HPDE6-E6E7 (cell line): ENCODE results near the gene HIVEP1.

ENCODE experiments used
- DNase-seq: peaks from one replicate; pipeline ENCODE4 v3.0.0; 2011; ENCODE audit warnings: missing footprints; ENCODE audit errors: extremely low spot score

Gene HIVEP1

DNA sequence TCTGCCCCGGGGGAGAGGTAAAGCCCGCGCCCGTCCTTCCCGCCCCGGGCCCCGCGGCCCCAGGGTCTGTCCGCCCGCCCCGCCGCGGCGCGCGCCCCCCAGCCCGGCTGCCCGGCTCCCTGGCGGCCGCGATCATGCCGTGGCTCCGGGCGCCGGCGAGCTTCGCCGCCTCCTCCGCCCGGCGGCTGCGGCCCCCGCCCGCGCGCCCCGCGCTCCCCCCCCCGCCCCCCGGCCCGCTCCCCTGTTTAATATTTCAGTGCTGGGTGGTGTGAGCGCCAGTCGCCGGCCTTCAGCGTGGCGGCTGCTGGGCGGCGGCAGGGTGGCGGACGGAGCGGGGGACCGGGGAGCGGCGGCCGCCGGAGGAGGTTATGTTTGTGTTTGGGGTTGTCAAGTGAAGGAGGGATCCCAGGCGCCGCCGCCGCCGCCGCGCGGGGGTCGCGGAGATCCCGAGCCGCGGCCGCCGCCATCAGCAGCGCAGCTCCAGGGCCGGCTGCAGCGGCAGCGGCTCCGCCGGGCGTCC, at the start of gene HIVEP1:
Gene HIVEP1 (plus strand): TSS at position 275 of the 520 bp plus-strand sequence. CDS start 3,317 bp downstream, outside the sequence.
- no peak for DNase-seq

DNA sequence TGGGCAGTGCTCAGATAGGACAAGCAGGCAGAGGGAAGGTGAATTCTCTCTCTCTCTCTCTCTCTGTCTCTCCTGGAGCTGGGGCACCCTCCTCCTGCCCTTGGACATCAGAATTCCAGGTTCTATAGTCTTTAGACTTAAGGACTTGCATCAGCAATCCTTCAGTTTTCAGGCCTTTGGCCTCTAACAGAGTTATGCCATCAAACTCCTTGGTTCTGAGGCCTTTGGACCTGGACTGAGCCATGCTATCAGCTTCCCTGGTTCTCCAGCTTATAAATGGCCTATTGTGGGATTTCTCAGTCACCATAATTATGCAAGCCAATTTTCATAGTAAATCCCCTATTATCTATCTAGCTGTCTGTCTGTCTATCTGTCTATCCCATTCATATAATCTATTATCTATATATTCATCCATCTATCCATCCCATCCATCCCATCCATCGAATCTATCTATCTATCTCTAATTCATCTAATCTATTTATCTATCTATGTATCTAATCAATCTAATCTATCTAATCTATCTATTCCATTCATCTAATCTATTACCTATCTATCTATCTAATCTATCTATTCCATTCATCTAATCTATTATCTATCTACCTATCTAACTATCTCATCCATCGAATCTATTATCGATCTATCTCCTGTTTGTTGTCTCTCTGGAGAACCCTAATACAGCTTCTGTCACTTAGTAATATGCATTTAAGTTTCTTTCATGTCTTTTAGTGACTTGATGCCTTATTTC, 48.2 kb upstream of the HIVEP1 start:
- DNase-seq: no peak

DNA sequence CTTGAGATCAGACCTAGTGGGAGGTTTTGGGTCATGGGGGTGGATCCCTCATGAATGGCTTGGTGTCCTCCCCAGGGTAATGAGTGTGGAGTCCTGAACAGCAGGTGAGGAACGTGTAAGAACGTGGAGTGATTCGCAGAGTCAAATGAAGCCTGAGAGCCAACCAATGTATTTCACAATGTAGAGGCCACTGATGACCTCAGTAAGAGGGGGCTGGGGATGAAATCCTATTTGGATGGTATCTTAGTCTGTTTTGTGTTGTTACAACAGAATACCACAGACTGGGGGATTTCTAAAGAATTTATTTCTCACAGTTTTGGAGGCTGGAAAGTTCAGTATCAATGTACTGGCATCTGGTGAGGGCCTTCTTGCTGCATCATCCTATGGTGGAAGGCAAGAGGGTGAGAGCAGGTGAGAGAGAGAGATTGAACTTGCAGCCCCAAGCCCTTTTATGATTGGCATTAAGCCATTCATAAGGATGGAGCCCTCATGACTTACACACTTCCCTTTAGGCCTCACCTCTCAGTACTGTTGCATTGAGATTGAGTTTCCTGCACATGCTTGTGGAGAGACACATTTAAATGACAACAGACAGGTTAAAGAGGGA, 47.3 kb upstream of the HIVEP1 start:
- no peak for DNase-seq

DNA sequence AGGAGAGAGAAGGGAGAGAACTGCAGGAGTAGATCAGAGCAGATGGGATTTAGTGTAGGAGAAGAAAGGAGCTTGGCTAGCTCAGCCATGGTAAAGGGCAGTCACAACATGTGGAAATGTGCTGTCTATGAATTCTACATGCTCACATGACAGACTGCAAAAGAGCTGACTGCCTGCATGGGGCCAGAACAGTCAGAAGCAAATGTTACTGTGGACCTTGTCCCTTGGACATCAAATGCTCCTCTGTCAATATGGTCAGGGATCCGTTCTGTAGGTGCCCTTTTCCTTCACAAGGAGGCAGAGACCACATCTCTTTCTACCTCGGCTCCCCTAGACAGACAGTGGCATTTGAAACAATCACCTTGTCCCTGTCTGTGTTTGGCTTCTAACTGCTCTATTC, 46.6 kb upstream of the HIVEP1 start:
- DNase-seq: no peak

DNA sequence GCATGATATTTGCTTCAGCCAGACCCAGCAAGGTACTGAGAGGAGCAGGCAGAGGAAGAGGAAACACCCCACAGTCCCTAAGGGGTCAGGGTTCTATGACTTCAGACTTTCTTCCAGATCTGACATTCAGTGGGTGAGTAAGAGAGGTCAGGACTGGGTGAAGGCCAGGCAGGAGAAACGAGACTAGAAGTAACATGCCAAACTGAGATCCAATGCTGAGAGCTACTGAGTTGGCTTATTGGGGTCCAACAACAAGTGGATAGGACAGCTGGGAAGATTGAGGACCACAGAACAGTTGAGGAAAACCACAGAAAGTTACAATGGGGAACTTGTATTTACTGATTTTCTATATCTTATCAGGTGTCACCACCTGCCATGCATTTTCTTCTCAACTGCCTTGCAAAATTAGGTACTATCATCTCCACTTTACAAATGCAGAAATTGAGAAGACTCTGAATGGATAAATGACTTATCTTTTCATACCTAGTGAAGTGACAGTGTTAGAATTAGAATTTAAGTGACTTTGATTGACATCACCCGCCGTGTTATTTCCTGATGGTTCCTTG, 43.8 kb upstream of the HIVEP1 start:
- no peak for DNase-seq

DNA sequence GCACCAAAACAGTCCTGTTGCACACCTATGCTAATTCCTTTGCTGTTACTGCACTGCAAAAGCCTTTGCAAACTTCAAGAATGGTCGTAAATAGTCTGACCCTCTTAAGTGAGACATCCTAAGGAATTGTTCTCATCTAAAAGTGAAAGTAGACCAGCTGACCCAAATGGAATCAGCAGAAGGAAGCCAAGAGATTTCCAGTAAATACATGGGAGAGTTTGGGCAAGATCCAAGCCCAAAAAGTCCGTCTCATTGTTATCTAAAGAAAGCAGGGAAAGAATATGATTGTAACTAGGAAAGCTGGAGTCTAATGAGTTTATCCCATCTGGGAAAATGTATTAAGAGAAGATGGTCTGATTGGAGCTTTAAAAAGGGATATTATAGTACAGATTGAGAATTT, 43.0 kb upstream of the HIVEP1 start:
- DNase-seq: no peak

DNA sequence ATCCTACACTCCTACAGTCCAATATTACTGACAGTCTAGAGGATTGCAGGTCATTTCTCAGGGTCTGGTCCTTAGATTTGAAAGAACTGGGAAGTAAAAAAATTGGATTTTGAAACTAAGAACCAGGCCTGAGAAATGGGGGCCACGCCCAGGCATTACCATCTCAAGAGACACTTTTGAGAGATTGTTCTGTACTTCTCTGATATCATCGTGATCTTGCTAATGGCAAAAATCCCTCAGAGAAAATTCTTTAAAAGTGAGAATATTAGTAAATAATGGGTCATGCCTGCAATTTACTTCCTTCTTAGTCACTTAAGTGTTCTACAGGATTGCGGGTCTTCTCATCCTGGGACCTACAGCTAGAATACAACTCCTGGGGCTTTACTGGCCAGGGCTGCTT, 42.0 kb upstream of the HIVEP1 start:
- no peak for DNase-seq

DNA sequence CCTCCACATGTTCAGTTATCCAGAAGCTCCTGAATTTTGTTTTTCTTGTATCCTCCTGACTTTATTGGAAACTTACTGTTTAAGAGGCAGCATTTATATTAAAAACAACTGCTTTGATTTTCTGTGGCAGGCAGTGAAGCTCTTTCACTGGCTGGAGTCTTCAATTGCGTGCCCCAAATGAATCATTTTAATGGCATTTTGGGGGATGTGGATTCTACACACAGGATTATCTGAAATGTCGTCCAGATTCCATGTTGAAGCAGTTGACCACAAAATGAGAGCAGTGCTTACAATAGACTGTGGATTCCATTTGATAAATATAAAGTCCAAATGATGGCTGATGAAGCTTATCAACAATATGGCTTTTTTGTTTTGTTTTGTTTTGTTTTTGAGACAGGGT, 41.0 kb upstream of the HIVEP1 start:
- no peak for DNase-seq

DNA sequence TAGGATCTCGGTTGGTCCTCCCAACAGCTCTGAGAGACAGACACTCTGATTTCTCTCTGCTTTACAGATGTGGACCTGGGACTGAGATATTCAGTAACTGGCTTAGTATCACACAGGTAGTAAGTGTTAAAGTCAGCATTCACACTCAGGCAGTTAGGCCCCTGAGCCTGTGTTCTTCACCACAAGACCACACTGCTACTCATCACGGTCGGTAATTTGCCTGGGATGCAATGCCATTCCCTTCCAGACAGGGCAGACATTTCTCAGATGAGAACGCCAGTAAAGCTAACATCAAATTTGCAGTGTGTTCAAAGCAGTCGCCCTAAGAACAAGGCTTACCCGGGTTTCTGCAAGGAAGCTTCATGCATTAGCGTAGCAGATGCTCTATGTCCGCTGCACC, 39.8 kb upstream of the HIVEP1 start:
- no peak for DNase-seq

DNA sequence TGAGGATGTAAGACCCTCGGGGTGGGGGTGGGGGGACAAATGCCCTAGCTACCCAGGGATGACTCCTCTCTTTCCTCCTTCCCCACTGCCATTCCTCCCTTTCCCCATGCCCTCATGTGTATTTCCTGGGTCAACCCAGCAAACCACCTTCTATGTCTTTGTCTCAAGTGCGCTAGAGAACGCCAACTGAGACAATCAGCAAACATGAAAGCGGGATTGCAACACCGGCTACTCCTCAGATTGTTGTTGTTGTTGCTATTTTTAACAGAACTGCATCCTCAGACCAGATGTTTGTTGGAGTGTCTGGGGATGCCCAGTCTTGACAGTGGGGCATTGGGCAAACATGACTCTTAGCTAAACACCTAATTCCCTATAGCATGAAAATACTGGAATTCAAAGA, 39.3 kb upstream of the HIVEP1 start:
- no peak for DNase-seq

DNA sequence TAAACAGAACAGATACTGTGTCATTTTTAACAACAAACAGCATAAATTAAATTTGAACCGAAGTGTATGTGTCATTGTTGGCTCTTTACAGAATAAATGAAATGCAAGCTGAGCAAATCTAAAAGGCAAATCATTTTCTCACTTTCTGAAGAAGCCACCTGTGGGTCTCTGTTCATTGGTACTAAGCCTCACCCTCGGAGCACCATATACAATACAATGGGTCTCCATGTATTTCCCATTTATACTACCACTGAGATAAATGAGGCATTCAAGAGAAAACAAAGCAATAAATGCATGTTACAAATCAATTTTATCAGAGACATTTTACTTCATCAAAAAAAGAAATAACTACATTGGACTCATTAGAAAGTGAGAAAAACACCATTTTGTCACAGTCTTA, 38.9 kb upstream of the HIVEP1 start:
- DNase-seq: no peak

DNA sequence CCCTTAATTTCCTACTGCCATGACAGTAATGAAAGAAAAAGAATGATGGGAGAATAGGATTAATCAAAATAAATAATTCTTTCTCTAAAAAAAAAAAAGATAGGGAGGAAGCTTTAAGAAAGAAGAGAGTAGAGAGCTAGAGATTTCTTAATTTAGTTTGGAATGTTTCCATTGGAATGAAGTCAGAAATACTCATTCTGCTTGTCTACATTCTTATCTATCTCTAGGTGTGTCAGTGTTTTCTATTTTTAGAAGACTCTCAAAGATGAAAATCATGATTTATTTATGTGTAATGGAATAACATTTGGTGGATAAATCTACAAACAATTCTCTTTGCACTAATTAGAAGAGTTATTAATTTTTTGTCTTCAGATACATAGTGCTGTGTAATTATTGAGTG, 38.0 kb upstream of the HIVEP1 start:
- DNase-seq: no peak

DNA sequence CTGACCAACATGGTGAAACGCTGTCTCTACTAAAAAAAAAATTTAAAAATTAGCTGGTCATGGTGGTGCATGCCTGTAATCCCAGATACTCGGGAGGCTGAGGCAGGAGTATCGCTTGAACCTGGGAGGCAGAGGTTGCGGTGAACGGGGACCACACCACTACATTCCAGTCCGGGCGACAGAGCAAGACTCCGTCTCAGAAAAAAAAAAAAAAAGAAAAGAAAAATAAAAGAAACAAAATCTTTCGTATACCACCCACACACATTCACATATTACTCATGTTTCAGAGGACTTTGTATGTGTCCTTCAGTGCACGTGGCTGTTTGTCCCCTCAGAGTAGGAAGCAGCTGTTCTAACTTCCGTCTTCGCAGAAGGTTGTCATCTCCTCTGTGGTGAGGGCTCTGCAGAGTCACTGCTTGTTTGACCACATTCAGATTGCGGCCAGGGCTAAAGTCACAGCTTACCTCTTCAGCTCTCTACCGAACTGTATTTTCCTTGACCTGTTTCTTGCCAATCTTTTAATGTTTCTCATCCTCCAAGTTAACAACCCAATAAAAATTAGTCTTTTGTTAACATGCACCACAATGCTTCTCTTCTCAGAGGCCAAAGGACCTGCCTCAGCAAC, 36.6 kb upstream of the HIVEP1 start:
- no peak for DNase-seq

DNA sequence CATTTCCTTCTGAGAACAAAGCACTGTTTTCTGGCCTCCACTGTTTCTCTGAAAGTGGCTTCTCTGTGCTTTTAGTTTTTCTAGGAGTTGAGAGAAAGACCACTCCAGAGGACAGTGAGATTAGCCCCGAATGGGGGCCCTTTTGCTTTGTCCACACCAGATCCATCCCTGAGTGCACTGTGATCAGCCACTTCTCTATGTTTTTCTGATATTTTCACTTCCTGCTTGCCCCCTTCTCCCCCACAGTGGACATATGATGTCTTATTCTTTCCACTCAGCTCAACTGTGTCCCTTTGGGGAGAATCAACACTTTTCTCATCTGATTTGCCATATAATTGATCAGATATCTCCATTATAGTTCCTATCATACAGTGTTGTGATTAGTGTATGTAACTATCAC, 35.6 kb upstream of the HIVEP1 start:
- DNase-seq: no peak

DNA sequence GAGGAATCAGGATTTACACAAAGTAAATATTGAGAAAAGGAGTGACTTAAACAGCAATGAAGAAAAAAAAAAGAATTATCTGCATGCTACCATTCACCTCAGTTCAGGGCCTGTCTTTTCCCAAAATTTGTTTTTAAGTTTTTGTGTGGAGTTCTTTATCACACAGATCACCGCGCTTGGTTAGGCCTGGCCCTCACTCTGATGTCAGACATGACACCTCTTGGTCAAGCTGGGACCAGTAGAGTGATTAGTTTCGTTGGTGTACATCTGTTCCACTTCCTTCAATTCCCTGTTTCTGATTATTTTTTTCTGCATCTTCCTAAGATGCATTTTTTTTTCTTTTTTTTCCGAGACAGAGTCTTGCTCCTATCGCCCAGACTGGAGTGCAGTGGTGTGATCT, 34.9 kb upstream of the HIVEP1 start:
- no peak for DNase-seq

DNA sequence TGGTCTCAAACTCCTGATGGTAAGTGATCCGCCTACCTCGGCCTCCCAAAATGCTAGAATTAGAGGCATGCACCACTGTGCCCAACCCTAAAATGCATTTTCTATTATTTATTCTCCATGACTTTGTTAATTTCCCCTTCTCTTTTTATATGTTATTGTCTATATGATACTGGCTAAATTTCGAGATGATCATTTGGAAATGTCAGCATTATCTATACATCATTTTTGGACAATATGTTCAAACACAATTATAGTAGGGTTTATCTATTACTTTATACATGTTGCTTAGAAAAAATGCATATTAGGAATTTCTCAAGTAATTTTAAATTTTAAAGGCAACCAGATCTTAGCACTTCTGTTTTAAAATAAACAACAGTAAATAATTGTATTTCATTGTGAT, 34.4 kb upstream of the HIVEP1 start:
- DNase-seq: no peak

DNA sequence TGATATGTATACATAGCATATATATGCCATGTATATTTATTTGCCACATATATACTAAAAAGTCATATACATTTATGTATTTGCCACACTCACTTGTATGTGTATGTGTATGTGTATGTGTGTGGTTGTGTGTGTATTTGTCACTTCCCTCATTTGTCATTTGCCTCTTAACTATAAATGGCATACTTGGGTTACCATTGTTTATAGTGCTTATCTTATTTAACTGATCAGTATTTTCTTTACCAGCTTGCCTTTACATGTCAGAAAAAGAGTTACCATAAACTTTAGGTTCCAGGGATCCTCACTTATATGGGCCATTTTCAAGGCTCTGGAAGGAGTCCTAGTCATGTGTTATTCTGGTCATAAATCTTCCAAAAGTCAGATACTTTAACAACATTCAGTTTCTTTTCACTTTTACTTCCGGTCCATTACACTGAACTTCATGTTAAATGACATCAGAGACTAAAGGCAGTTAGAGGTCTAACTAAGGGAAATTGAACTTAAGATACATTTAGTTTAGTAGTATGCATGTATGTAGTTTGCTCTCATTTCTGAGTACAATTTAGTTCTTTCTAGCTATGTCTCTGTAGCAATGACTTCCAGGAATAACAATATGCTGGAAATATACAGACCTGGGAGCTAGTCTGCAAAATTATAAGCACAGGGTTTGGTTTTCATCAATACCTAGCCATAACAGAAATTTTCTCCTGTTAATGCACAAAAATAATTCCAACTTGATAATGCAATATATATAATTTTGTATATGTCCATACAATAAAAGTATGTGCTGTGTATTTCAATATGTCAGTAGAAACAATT, 33.7 kb upstream of the HIVEP1 start:
- DNase-seq: no peak

DNA sequence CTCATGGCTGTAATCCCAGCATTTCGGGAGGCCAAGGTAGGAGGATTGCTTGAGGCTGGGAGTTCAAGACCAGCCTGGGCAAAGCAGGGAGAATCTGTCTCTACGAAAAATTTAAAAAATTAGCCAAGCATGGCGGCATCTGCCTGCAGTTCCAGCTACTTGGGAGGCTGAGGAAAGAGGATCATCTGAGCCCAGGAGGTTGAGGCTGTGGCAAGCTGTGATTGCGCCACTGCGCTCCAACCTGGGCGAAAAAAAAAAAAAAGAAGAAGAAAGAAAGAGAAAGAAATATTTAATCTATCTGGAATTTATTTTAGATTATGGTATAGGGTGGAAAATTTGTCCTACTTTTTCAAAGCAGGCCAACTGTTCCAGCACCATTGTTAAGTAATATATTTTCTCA, 32.2 kb upstream of the HIVEP1 start:
- no peak for DNase-seq

DNA sequence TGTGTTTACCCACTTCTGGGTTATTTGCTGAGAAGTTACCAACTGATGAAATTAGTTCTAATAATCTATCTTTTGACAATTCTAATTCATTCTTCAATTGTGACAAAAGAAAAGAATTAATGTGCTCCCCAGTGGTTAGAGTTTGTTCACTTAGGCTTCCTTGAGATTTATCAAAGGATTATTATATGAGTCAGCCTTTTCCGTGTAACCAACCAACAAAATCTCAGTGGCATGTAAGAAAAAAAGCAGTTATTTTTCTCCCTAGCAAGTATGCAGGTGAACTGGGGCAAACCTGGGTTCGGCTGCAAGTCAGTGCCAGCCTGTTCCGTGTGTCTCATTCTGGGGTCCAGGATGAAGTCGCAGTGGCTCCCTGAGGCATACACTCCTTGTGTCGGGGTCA, 28.8 kb upstream of the HIVEP1 start:
- no peak for DNase-seq

DNA sequence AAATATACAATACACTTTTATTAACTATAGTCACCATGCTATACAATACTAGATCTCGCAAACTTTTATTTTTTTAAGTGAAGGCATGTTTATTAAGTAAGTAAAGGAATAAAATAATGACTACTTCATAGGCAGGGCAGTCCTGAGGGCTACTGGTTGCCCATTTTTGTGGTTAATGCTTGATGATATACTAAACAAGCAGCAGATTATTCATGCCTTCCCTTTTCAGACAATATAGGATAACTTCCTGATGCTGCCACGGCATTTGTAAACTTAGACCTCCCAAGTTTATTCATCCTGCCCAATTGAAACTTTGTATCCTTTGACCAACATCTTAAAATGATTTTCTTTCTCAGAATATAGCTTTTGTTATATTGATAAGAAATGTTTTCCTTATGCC, 24.7 kb upstream of the HIVEP1 start:
- no peak for DNase-seq

DNA sequence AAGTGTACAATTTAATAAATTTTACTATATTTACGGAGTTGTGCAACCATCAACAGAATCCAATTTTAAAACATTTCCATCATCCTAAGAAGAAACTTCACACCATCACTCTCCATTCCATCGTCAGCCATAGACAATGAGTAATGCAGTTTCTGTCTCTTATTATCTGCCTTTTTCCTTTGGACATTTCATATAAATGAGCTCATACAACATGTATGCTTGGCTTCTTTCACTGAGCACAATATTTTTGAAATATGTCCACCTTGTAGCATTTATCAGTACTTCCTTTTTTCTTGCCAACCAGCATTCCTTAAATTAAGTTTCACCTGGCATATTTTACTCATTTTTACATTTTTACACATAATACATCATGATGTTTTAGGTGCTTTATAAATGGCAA, 22.7 kb upstream of the HIVEP1 start:
- DNase-seq: no peak

DNA sequence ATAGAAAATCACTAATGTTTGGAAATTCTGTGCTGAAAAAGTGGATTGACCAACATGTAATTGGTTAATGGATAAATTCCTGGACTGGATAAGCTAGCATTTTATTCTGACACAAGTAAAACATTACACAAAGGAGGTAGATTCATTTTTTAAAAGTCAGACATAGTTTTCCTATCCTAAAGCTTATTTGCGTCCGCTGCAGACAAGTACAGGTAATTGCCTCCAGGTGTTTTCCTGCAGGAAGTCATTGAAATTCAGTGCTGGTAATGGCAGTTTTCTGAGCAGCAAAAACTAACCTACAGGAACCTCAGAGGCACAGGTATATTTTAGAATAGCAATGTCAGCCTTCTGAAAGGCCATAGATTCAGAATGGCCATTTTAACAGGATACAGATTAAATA, 20.0 kb upstream of the HIVEP1 start:
- DNase-seq: no peak
